Hepatocyte (in vitro differentiated cells): ENCODE measurements around the gene CCDC201. TPM values are rescaled to one million over a fixed set of nuclear protein-coding genes. Genes with fewer than 3 reads are reported as not detected.

Source experiments
- DNase-seq: peaks from one replicate; pipeline ENCODE4 v3.0.0-alpha.2; 2016; ENCODE audit warnings: low spot score
- H2AFZ ChIP-seq: fragments of 200-600 bp; sonication (generic); 2 replicates; pipeline ENCODE4 v1.6.0; 2016; ENCODE audit warnings: antibody characterized with exemption, mild to moderate bottlenecking
- H3K27ac ChIP-seq: fragments of 200-600 bp; sonication (generic); 2 replicates; pipeline ENCODE4 v1.5.1; 2016; ENCODE audit warnings: mild to moderate bottlenecking
- H3K27me3 ChIP-seq: fragments of 200-600 bp; sonication (generic); 2 replicates; pipeline ENCODE4 v1.6.1; 2016
- H3K36me3 ChIP-seq: fragments of 200-600 bp; sonication (generic); replicated peaks from 2 replicates; pipeline ENCODE4 v1.5.1; 2016; ENCODE audit warnings: low read depth; ENCODE audit not compliant: insufficient read depth
- H3K4me1 ChIP-seq: fragments of 200-600 bp; sonication (generic); 2 replicates; pipeline ENCODE4 v1.5.1; 2016; ENCODE audit warnings: mild to moderate bottlenecking, moderate library complexity; ENCODE audit not compliant: insufficient read depth
- H3K4me2 ChIP-seq: fragments of 200-600 bp; sonication (generic); 2 replicates; pipeline ENCODE4 v1.6.0; 2016
- H3K4me3 ChIP-seq: fragments of 200-600 bp; sonication (generic); 2 replicates; pipeline ENCODE4 v1.5.1; 2016; ENCODE audit warnings: mild to moderate bottlenecking
- H3K79me2 ChIP-seq: fragments of 200-600 bp; sonication (generic); 2 replicates; pipeline ENCODE4 v1.6.0; 2017; ENCODE audit warnings: mild to moderate bottlenecking
- H3K9me2 ChIP-seq: fragments of 200-600 bp; sonication (generic); replicated peaks from 2 replicates; pipeline ENCODE4 v1.6.0; 2017; ENCODE audit warnings: mild to moderate bottlenecking; ENCODE audit not compliant: insufficient read depth
- H3K9me3 ChIP-seq: fragments of 200-600 bp; sonication (generic); 2 replicates; pipeline ENCODE4 v1.5.1; 2016; ENCODE audit warnings: low read depth, mild to moderate bottlenecking
- H4K20me1 ChIP-seq: fragments of 200-600 bp; sonication (generic); 2 replicates; pipeline ENCODE4 v1.6.0; 2016; ENCODE audit warnings: mild to moderate bottlenecking; ENCODE audit not compliant: insufficient read depth, poor library complexity, severe bottlenecking
- CTCF ChIP-seq: fragments of 200-600 bp; sonication (generic); IDR thresholded peaks from 2 replicates; pipeline ENCODE4 v1.5.1; 2016; ENCODE audit warnings: antibody characterized with exemption, mild to moderate bottlenecking; ENCODE audit not compliant: poor library complexity
- EZH2 ChIP-seq: fragments of 200-600 bp; sonication (generic); IDR thresholded peaks from 2 replicates; pipeline ENCODE4 v1.6.1; 2016; ENCODE audit warnings: antibody characterized with exemption, mild to moderate bottlenecking, borderline replicate concordance
- EZH2phosphoT487 ChIP-seq: fragments of 200-600 bp; sonication (generic); IDR thresholded peaks from one replicate; pipeline ENCODE4 v1.6.1; 2018; ENCODE audit warnings: antibody characterized with exemption, mild to moderate bottlenecking, low read depth, moderate library complexity; ENCODE audit not compliant: unreplicated experiment, severe bottlenecking
- WGBS: methylation state at CpG from one replicate; pipeline ENCODE4 v1.1.6; 2016; ENCODE audit warnings: low lambda C conversion rate; ENCODE audit errors: missing lambda C conversion rate; 5-methylcytosine and 5-hydroxymethylcytosine counted together
- polyA plus RNA-seq: library from polyadenylated mRNA; unstranded; fragments of >200 nt; fragmentation: Nextera tagmentation; extraction: Ambion mirVana; gene quantifications from 2 replicates; pipeline ENCODE4 v1.2.1, GENCODE V29; 2016
- total RNA-seq: library from RNA; depleted of rRNA; stranded (reverse); fragments of >200 nt; gene quantifications from 2 replicates; pipeline ENCODE4 v1.2.3, GENCODE V29; 2014

Gene CCDC201
- total and polyA plus RNA-seq, 2 experiments from 2014 or later, result not detected

DNA sequence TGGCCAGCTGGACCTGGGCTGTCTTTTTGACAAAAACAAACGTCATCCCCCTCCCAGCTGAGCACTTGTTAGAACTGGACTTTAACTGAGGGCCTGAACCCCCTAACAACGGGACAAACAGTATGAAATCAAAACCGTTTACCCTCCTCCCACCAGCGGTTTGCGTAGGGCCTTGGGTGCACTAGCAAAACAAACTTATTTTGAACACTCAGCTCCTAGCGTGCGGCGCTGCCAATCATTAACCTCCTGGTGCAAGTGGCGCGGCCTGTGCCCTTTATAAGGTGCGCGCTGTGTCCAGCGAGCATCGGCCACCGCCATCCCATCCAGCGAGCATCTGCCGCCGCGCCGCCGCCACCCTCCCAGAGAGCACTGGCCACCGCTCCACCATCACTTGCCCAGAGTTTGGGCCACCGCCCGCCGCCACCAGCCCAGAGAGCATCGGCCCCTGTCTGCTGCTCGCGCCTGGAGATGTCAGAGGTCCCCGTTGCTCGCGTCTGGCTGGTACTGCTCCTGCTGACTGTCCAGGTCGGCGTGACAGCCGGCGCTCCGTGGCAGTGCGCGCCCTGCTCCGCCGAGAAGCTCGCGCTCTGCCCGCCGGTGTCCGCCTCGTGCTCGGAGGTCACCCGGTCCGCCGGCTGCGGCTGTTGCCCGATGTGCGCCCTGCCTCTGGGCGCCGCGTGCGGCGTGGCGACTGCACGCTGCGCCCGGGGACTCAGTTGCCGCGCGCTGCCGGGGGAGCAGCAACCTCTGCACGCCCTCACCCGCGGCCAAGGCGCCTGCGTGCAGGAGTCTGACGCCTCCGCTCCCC is 15.5 kb upstream of the CCDC201 start, which contains the start of gene IGFBP1:
Gene IGFBP1, plus strand, starts transcription at position 304 of the 808 bp plus-strand sequence. Its CDS starts 165 bp downstream, at position 469.
- DNase-seq, result peak; percentile 58
- H3K27ac ChIP-seq, result no peak within 1 kb of the TSS
- peak within 1 kb of the TSS; percentile 8 for H2AFZ ChIP-seq
- peaks cover 39% of the 10 kb centered on the region for H3K27me3 ChIP-seq
- no peaks in the 10 kb centered on the region for H3K36me3 ChIP-seq
- peak within 1 kb of the TSS; percentile 80 for H3K4me2 ChIP-seq
- peak within 1 kb of the TSS; percentile 1 for H3K4me3 ChIP-seq
- peaks cover 17% of the 10 kb centered on the region for H3K4me1 ChIP-seq
- TF ChIP-seq CTCF (no peak), EZH2phosphoT487 (no peak), EZH2 (no peak)
- H4K20me1 ChIP-seq, result no peaks in the 10 kb centered on the region
- no peaks in the 10 kb centered on the region for H3K9me2 ChIP-seq
- 9% methylated on average over 42 of the region's 73 CpGs for WGBS
- H3K9me3 ChIP-seq, result no peaks in the 10 kb centered on the region
- no peaks in the 10 kb centered on the region for H3K79me2 ChIP-seq

DNA sequence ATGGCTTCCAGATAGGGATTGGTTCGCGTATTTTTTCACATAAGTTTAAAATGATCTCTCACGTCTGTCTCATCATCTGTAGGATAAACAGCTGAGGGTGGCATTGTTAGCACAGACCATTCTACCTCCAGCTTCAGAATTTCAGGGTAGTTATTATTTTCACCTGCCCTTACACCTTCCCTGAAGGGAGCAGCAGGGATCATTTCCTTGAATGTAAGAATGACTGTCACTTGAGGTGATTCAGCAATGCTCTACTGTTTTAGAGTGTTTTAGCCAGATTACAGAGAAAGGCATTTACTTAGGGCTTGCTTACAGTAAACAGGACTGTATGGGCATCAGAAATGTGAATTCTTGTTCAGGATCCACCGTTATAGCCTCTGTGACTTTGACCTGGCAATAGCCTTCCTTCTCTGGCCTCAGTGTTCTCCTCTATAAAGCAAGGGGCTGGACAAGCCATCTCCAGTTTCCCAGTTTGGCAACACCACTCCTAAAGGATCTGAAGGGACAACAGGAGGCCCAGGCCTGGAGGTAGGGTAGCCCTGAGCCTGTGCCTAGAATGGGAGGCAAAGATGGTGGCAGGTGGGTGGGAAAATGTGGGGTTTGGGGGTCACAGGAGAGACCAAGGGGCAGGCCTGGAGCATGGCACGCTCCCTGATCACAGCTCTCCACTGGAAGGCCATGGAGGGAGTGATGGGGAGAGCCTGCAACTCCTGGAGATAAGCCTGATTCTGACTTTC is 14.2 kb upstream of the CCDC201 start:
- Histone ChIP-seq H3K9me2 (no peaks in the 10 kb centered on the region), H3K4me2 (no peak overlapping the region), H3K27me3 (peaks cover 39% of the 10 kb centered on the region), H2AFZ (no peak overlapping the region), H3K4me3 (no peak overlapping the region), H3K4me1 (peaks cover 17% of the 10 kb centered on the region), H4K20me1 (no peaks in the 10 kb centered on the region), H3K36me3 (no peaks in the 10 kb centered on the region), H3K79me2 (no peaks in the 10 kb centered on the region), H3K9me3 (no peaks in the 10 kb centered on the region), H3K27ac (no peak overlapping the region)
- DNase-seq, result no peak
- TF ChIP-seq EZH2 (no peak), CTCF (no peak), EZH2phosphoT487 (no peak)
- WGBS, result 91% methylated on average over 5 of the region's 5 CpGs

DNA sequence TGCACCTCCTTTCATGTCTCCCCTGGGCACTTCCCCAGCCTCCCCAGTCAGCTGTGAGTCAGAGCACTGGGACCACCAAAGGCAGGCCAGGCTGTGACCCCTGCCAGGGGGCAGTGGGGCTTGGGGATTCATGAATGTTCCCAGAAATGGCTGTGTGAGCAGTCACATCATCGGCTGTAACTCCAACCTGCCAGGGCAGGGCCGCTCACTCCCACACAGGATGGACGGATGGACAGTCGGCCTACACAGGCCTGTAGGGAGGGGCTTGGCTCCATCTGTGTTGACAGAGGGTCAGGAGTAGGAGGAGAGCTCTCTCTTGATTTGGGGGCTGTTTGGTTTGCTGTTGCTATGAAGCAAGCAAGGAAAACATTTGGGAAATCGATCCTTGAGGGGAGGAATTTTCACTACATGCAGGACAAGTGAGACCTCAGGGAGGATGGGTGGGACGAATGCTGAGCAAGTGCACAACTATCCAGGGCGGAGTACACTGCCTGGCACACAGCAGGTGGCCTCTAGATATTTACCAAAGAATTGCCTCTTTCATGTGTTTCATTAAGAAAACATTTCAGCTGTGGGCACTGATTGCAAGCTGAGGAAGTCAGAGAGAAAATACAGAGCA is 12.5 kb upstream of the CCDC201 start:
- 78% methylated on average over 7 of the region's 7 CpGs for WGBS
- H2AFZ ChIP-seq, result no peak overlapping the region

More for the DNA sequence above, 12.5 kb upstream of the CCDC201 start:
- Histone ChIP-seq H3K27me3 (peaks cover 38% of the 10 kb centered on the region), H3K9me2 (no peaks in the 10 kb centered on the region), H3K4me1 (peaks cover 17% of the 10 kb centered on the region), H4K20me1 (no peaks in the 10 kb centered on the region), H3K36me3 (no peaks in the 10 kb centered on the region), H3K9me3 (no peaks in the 10 kb centered on the region), H3K27ac (no peak overlapping the region), H3K79me2 (no peaks in the 10 kb centered on the region), H3K4me2 (no peak overlapping the region), H3K4me3 (no peak overlapping the region)
- DNase-seq, result no peak
- no peak for TF ChIP-seq EZH2phosphoT487
- TF ChIP-seq CTCF, result no peak
- no peak for TF ChIP-seq EZH2
